ENCODE data around the gene TNFRSF1B.

Gene TNFRSF1B

GRCh38 chr1:12134716-12135115 lies 32.1 kb upstream of the TNFRSF1B start:
- ChIA-PET CTCF (interaction anchor here (0.8 to 3.5 kb wide), 2 partner anchors 10 to 35 kb away, joined by 3 to 18 read pairs; no protein-coding TSS in a partner anchor), POLR2A (no interaction called here)
- no peak for TF ChIP-seq CTCF (IDR thresholded peaks at IDR 0.05; ENCODE audit: control extremely low read depth, extremely low read depth, low read depth, missing control alignments)
- DNase-seq (ENCODE audit: extremely low spot score): no peak

GRCh38 chr1:12135612-12136011 lies 31.2 kb upstream of the TNFRSF1B start:
- DNase-seq (ENCODE audit: extremely low spot score): no peak
- CTCF ChIA-PET: interaction anchor here (0.8 to 3.5 kb wide), 2 partner anchors 11 to 34 kb away, joined by 3 to 18 read pairs; no protein-coding TSS in a partner anchor
- TF ChIP-seq CTCF (IDR thresholded peaks at IDR 0.05; ENCODE audit: control extremely low read depth, extremely low read depth, low read depth, missing control alignments): no peak
- POLR2A ChIA-PET: interaction anchor here (0.6 kb wide), 1 partner anchor 99 kb away, joined by 3 read pairs; no protein-coding TSS in a partner anchor

GRCh38 chr1:12136916-12137610 lies 29.7 kb upstream of the TNFRSF1B start:
- DNase-seq (ENCODE audit: extremely low spot score): no peak
- TF ChIP-seq CTCF (IDR thresholded peaks at IDR 0.05; ENCODE audit: control extremely low read depth, extremely low read depth, low read depth, missing control alignments): no peak
- ChIA-PET CTCF (interaction anchor here (1.0 to 1.9 kb wide), 5 partner anchors 11 to 73 kb away, joined by 3 to 13 read pairs (median 4); no protein-coding TSS in a partner anchor), POLR2A (no interaction called here)

GRCh38 chr1:12138196-12139168 lies 28.3 kb upstream of the TNFRSF1B start:
- ChIA-PET CTCF (interaction anchor here (1.0 to 1.9 kb wide), 9 partner anchors 9 to 78 kb away, joined by 3 to 13 read pairs (median 4); no protein-coding TSS in a partner anchor), POLR2A (no interaction called here)
- no peak for DNase-seq (ENCODE audit: extremely low spot score)
- no peak for TF ChIP-seq CTCF (IDR thresholded peaks at IDR 0.05; ENCODE audit: control extremely low read depth, extremely low read depth, low read depth, missing control alignments)

- POLR2A ChIA-PET: no interaction called here
- CTCF ChIA-PET: interaction anchor here (1.0 to 1.7 kb wide), 6 partner anchors 8 to 76 kb away, joined by 3 to 7 read pairs (median 3); no protein-coding TSS in a partner anchor
- TF ChIP-seq CTCF (IDR thresholded peaks at IDR 0.05; ENCODE audit: control extremely low read depth, extremely low read depth, low read depth, missing control alignments): no peak
- no peak for DNase-seq (ENCODE audit: extremely low spot score)
Observed at GRCh38 chr1:12140016-12140415, 26.8 kb upstream of the TNFRSF1B start.

GRCh38 chr1:12140515-12141162 lies 26.2 kb upstream of the TNFRSF1B start:
- DNase-seq (ENCODE audit: extremely low spot score): no peak
- ChIA-PET POLR2A (no interaction called here), CTCF (interaction anchor here (1.5 to 3.7 kb wide), 4 partner anchors 16 to 479 kb away, joined by 3 to 29 read pairs (median 4); no protein-coding TSS in a partner anchor)
- no peak for TF ChIP-seq CTCF (IDR thresholded peaks at IDR 0.05; ENCODE audit: control extremely low read depth, extremely low read depth, low read depth, missing control alignments)

All from GM10248 (cell line).